ENCODE measurements around the gene EXOSC5.

Gene EXOSC5

GRCh38 chr19:41341669-41342490, 55.3 kb downstream of the EXOSC5 start:
- no peak for DNase-seq (ENCODE audit: low spot score)

- DNase-seq (ENCODE audit: low spot score): no peak
Measured at GRCh38 chr19:41339936-41340335, 57.2 kb downstream of the EXOSC5 start.
